ENCODE measurements around the gene ZNF283. TPM values are rescaled to one million over a fixed set of nuclear protein-coding genes. Genes with fewer than 3 reads are reported as not detected.

ZNF283 gene
- polyA plus RNA-seq, 3 donors = 0.80 to 2.5 (median 2.0) TPM

DNA sequence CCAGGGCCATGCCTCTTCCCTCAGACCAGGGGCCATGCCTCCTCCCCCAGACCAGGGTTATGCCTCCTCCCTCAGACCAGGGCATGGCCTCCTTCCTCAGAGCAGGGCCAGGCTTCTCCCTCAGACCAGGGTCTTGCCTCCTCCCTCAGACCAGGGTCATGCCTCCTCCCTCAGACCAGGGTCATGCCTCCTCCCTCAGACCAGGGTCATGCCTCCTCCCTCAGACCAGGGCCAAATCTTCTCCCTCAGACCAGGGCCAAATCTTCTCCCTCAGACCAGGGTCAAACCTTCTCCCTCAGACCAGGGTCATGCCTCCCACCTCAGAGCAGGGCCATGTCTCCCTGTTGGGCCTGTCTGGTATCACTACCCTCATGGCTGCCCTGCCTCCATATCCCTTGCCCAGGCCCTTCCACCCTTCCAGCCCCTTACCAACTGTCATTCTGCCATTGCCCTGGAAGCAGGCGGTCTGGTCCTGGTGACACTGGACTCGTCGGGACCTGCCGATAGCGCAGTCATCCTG, 29.0 kb upstream of the ZNF283 start:
- Mint-ChIP-seq H3K36me3 (peaks cover 3% of the 10 kb centered on the region in 2 donors), H3K4me1 (peaks cover 16% of the 10 kb centered on the region), H3K27me3 (ENCODE audit: low read depth in 3 of 3) (peaks cover 9 to 51% (median 25%) of the 10 kb centered on the region in 3 donors), H3K27ac (peak overlapping the region in 1 of 7 donors; percentile 85), H3K9me3 (peaks cover 0 to 10% (median 2%) of the 10 kb centered on the region in 7 donors), H3K4me3 (peak overlapping the region; percentile 85 to 89)
- Histone ChIP-seq H3K4me2 (replicated peaks; ENCODE audit: extremely low read depth, low read length, poor library complexity, severe bottlenecking) (peak overlapping the region; percentile 82), H3K4me1 (ENCODE audit: control insufficient read depth in 1 of 2, insufficient read depth in 2 of 2, low read length in 2 of 2) (peaks cover 11% of the 10 kb centered on the region in 2 donors), H3K9ac (ENCODE audit: insufficient read depth, low read length, poor library complexity, severe bottlenecking) (peak overlapping the region; percentile 56), H3K27me3 (ENCODE audit: control insufficient read depth in 2 of 2, insufficient read depth in 2 of 2, low read length in 2 of 2) (peaks cover 0 to 12% of the 10 kb centered on the region in 2 donors), H4K20me1 (ENCODE audit: insufficient read depth, low read length) (no peaks in the 10 kb centered on the region), H2AFZ (ENCODE audit: insufficient read depth, low read depth, low read length, poor library complexity, severe bottlenecking) (peak overlapping the region; percentile 92), H3K4me3 (replicated peaks in 1 of 3; ENCODE audit: low read depth in 2 of 3, low read length in 3 of 3) (peak overlapping the region; percentile 38 to 76 (median 51)), H3K79me2 (ENCODE audit: insufficient read depth, low read length) (no peaks in the 10 kb centered on the region), H3K9me3 (replicated peaks in 1 of 2; ENCODE audit: control insufficient read depth in 1 of 2, insufficient read depth in 1 of 2, low read length in 2 of 2) (no peaks in the 10 kb centered on the region), H3K36me3 (replicated peaks in 1 of 2; ENCODE audit: control insufficient read depth in 1 of 2, insufficient read depth in 2 of 2, low read length in 2 of 2) (no peaks in the 10 kb centered on the region), H3K27ac (ENCODE audit: low read depth in 1 of 2, low read length in 2 of 2) (no peak overlapping the region)
- no peak for DNase-seq
- intact Hi-C loops (cut with micrococcal nuclease) = no loop called here
- 36% methylated on average over 5 of the region's 5 CpGs for WGBS (ENCODE audit: insufficient coverage)
- TF ChIP-seq CTCF (IDR thresholded peaks at IDR 0.05) = no peak

DNA sequence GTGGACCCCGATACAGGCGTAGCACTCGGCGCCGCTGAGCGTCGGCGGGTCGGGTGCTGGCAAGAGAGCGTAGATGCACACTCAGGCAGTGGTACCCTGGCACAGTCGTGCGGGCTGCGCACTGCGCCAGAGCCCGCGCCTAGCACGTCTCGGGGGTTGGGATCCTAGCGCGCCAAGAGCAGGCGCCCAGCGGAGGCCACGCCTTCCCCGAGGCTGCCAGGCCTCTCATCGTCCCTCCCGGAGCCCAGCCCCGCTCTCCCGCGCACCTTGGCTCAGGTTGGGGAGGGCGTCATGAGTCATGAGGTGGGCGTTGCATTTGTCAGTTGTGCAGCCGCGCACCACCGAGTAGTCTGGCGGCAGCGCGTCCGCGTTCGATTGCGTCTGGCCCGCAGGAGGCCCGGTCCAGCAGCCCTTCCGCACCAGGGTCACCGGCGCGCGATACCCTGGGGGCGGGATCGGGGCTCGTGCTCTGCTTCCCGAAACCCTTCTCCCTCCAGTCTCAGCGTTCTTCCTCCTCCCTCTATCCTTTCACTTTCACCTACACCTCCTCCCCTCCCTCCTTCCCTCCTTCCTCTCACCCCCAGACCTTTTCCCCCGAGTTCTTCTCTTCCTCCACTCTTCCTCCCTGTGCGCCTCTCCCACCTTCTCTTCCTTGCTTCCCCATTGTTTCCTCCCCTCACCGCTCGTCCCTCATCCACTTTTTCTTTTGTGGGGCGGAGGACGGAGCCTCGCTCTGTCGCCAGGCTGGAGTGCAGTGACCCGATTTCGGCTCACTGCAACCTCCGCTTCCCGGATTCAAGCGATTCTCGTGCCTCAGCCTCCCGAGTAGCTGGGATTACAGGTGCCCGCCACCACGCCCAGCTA, 28.3 kb upstream of the ZNF283 start:
- Mint-ChIP-seq H3K9me3 (peaks cover 0 to 10% (median 4%) of the 10 kb centered on the region in 7 donors), H3K27ac (peak overlapping the region in 2 of 7 donors; percentile 12 to 15), H3K27me3 (ENCODE audit: low read depth in 3 of 3) (peaks cover 6 to 45% (median 18%) of the 10 kb centered on the region in 3 donors), H3K36me3 (peaks cover 3% of the 10 kb centered on the region in 2 donors), H3K4me1 (peaks cover 13% of the 10 kb centered on the region), H3K4me3 (peak overlapping the region; percentile 85 to 89)
- no peaks in the 10 kb centered on the region for H3K79me2 ChIP-seq (ENCODE audit: insufficient read depth, low read length)
- TF ChIP-seq CTCF (IDR thresholded peaks at IDR 0.05) = no peak
- peak overlapping the region; percentile 82 for H3K4me2 ChIP-seq (replicated peaks; ENCODE audit: extremely low read depth, low read length, poor library complexity, severe bottlenecking)
- H3K9me3 ChIP-seq (replicated peaks in 1 of 2; ENCODE audit: control insufficient read depth in 1 of 2, insufficient read depth in 1 of 2, low read length in 2 of 2) = no peaks in the 10 kb centered on the region
- 5% methylated on average over 62 of the region's 70 CpGs for WGBS (ENCODE audit: insufficient coverage)
- H3K27me3 ChIP-seq (ENCODE audit: control insufficient read depth in 2 of 2, insufficient read depth in 2 of 2, low read length in 2 of 2) = peaks cover 0 to 9% of the 10 kb centered on the region in 2 donors
- peak overlapping the region; percentile 92 for H2AFZ ChIP-seq (ENCODE audit: insufficient read depth, low read depth, low read length, poor library complexity, severe bottlenecking)
- peak overlapping the region; percentile 56 for H3K9ac ChIP-seq (ENCODE audit: insufficient read depth, low read length, poor library complexity, severe bottlenecking)
- H3K36me3 ChIP-seq (replicated peaks in 1 of 2; ENCODE audit: control insufficient read depth in 1 of 2, insufficient read depth in 2 of 2, low read length in 2 of 2) = no peaks in the 10 kb centered on the region
- peak overlapping the region; percentile 38 to 76 (median 51) for H3K4me3 ChIP-seq (replicated peaks in 1 of 3; ENCODE audit: low read depth in 2 of 3, low read length in 3 of 3)
- intact Hi-C loops (cut with micrococcal nuclease) = no loop called here
- no peak overlapping the region for H3K27ac ChIP-seq (ENCODE audit: low read depth in 1 of 2, low read length in 2 of 2)
- peaks cover 11% of the 10 kb centered on the region in 2 donors for H3K4me1 ChIP-seq (ENCODE audit: control insufficient read depth in 1 of 2, insufficient read depth in 2 of 2, low read length in 2 of 2)
- DNase-seq = peak in 1 of 3 donors; percentile 9
- no peaks in the 10 kb centered on the region for H4K20me1 ChIP-seq (ENCODE audit: insufficient read depth, low read length)
